HL-60 (cell line): ENCODE measurements around the gene PDE8B.

Experiments used
- DNase-seq, 2 experiments: peaks; one replicate each; pipeline ENCODE4 v3.0.0-alpha.2; 2010 to 2020; ENCODE audit warnings: low read depth in 1 of 2, low spot score in 1 of 2
- H3K27ac ChIP-seq: fragments of 250-450 bp; sonication (Bioruptor Pico); replicated peaks from 2 replicates; pipeline ENCODE4 v1.5.1; 2020; ENCODE audit warnings: mild to moderate bottlenecking, moderate library complexity
- H3K27me3 ChIP-seq: fragments of 250-450 bp; sonication (Bioruptor Pico); 2 replicates; pipeline ENCODE4 v1.5.1; 2021; ENCODE audit warnings: mild to moderate bottlenecking, moderate library complexity; ENCODE audit not compliant: insufficient read depth, poor library complexity, severe bottlenecking
- H3K4me3 ChIP-seq: replicated peaks from 2 replicates; pipeline ENCODE4 v1.5.1; 2011; ENCODE audit warnings: mild to moderate bottlenecking, control low read depth, low read length; ENCODE audit not compliant: insufficient read depth
- GABPA ChIP-seq: IDR thresholded peaks from 2 replicates; pipeline ENCODE4 v1.6.1; 2012; ENCODE audit warnings: low read depth
- POLR2AphosphoS5 ChIP-seq: IDR thresholded peaks from 2 replicates; pipeline ENCODE4 v1.6.1; 2012; ENCODE audit warnings: low read depth
- REST ChIP-seq: IDR thresholded peaks from 2 replicates; pipeline ENCODE4 v1.6.1; 2012; ENCODE audit warnings: low read depth; ENCODE audit not compliant: insufficient replicate concordance
- SPI1 ChIP-seq: IDR thresholded peaks from 2 replicates; pipeline ENCODE4 v1.6.1; 2012; ENCODE audit warnings: low read depth, mild to moderate bottlenecking, borderline replicate concordance
- TF ChIP-seq, protein P1 (sequence below): IDR thresholded peaks from one replicate; pipeline ENCODE4 v1.5.1; 2011; ENCODE audit warnings: low read length, control low read depth, inconsistent platforms; ENCODE audit not compliant: insufficient read depth

Gene PDE8B

GRCh38 chr5:77420940-77421339, 210.5 kb downstream of the PDE8B start:
- no peak for DNase-seq
- TF ChIP-seq REST (no peak), SPI1 (no peak), GABPA (no peak), POLR2AphosphoS5 (no peak)
- TF ChIP-seq, protein P1, sequence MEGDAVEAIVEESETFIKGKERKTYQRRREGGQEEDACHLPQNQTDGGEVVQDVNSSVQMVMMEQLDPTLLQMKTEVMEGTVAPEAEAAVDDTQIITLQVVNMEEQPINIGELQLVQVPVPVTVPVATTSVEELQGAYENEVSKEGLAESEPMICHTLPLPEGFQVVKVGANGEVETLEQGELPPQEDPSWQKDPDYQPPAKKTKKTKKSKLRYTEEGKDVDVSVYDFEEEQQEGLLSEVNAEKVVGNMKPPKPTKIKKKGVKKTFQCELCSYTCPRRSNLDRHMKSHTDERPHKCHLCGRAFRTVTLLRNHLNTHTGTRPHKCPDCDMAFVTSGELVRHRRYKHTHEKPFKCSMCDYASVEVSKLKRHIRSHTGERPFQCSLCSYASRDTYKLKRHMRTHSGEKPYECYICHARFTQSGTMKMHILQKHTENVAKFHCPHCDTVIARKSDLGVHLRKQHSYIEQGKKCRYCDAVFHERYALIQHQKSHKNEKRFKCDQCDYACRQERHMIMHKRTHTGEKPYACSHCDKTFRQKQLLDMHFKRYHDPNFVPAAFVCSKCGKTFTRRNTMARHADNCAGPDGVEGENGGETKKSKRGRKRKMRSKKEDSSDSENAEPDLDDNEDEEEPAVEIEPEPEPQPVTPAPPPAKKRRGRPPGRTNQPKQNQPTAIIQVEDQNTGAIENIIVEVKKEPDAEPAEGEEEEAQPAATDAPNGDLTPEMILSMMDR = no peak
- no peaks in the 10 kb centered on the region for H3K27me3 ChIP-seq
- no peak overlapping the region for H3K27ac ChIP-seq
- H3K4me3 ChIP-seq = no peak overlapping the region

GRCh38 chr5:77423022-77423750, 212.7 kb downstream of the PDE8B start:
- DNase-seq = no peak
- no peak for TF ChIP-seq SPI1
- TF ChIP-seq GABPA = no peak
- no peak for TF ChIP-seq REST
- TF ChIP-seq POLR2AphosphoS5 = no peak
- TF ChIP-seq, protein P1 = no peak

DNA sequence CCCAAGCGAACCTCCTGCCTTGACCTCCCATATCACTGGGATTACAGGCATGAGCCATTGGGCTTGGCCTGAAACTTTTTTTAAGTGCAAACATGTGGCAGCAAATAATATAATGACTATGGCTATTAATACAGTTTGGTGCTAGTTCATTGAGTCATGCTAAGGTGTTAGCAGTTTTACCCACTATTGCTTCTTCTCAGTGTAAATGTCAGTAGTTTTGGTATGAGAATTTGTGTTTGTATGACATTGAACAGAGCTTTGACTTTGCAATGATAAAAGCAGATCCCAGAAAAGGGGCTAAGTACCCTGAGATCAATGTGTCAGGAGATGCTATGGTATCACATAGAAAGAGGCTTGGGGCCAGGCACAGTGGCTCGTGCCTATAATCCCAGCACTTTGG, 214.4 kb downstream of the PDE8B start:
- H3K27me3 ChIP-seq = no peaks in the 10 kb centered on the region
- TF ChIP-seq SPI1 = no peak
- no peak for TF ChIP-seq REST
- no peak for TF ChIP-seq GABPA
- TF ChIP-seq, protein P1 = no peak
- TF ChIP-seq POLR2AphosphoS5 = no peak
- H3K27ac ChIP-seq = no peak overlapping the region
- no peak overlapping the region for H3K4me3 ChIP-seq
- no peak for DNase-seq

More at GRCh38 chr5:77423022-77423750, 212.7 kb downstream of the PDE8B start:
- Histone ChIP-seq H3K27me3 (no peaks in the 10 kb centered on the region), H3K4me3 (no peak overlapping the region), H3K27ac (no peak overlapping the region)
